A673 (cell line): ENCODE measurements around the gene AP1M1.

ENCODE experiments used
- EZH2 ChIP-seq: fragments of 200-600 bp; sonication (generic); IDR thresholded peaks from 2 replicates; pipeline ENCODE4 v1.6.1; 2017; ENCODE audit warnings: borderline replicate concordance, low read depth, mild to moderate bottlenecking, mixed read lengths, antibody characterized with exemption, low read length; ENCODE audit not compliant: poor library complexity, severe bottlenecking
- TF ChIP-seq, protein P1 (sequence below): fragments of 300-800, 200-600 bp; sonication (generic); conservative IDR thresholded peaks from 2 replicates; pipeline ENCODE4 v1.5.1; 2017; ENCODE audit warnings: low read depth, mild to moderate bottlenecking, antibody characterized with exemption, low read length, moderate library complexity, mixed read lengths

DNA sequence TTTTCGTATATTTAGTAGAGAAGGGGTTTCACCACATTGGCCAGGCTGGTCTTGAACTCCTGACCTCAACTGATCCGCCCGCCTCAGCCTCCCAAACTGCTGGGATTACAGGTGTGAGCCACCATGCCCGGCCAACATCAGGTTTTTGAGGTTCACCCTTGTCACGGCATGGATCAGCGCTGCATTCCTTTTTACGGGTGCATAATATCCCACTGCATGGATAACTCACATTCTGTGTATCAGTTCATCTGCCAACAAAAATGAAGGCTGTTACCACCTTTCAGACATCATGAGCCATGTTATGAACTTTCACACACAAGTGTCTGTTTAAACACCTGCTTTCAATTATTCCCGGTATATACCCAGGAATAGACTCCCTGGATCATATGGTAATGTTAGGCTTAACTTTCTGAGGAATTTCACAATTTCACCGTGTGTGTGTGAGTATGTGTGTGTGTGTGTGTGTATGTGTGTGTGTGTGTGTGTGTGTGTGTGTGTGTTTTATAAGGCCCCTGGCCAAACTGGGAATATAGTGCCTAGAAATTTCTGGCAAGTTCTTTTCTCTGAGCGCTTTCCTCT, 52.2 kb downstream of the AP1M1 start:
- TF ChIP-seq, protein P1, sequence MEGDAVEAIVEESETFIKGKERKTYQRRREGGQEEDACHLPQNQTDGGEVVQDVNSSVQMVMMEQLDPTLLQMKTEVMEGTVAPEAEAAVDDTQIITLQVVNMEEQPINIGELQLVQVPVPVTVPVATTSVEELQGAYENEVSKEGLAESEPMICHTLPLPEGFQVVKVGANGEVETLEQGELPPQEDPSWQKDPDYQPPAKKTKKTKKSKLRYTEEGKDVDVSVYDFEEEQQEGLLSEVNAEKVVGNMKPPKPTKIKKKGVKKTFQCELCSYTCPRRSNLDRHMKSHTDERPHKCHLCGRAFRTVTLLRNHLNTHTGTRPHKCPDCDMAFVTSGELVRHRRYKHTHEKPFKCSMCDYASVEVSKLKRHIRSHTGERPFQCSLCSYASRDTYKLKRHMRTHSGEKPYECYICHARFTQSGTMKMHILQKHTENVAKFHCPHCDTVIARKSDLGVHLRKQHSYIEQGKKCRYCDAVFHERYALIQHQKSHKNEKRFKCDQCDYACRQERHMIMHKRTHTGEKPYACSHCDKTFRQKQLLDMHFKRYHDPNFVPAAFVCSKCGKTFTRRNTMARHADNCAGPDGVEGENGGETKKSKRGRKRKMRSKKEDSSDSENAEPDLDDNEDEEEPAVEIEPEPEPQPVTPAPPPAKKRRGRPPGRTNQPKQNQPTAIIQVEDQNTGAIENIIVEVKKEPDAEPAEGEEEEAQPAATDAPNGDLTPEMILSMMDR = no peak
- TF ChIP-seq EZH2 = no peak
